MM.1S (cell line): ENCODE measurements around the gene NHSL2.

Experiments
- CTCF ChIP-seq: fragments of 300-600 bp; sonication (generic); IDR thresholded peaks from 2 replicates; pipeline ENCODE4 v1.5.1; 2016; ENCODE audit warnings: antibody characterized with exemption, low read length, mixed read lengths
- EZH2 ChIP-seq: fragments of 300-600 bp; sonication (generic); optimal IDR thresholded peaks from 2 replicates; pipeline ENCODE3; 2017; ENCODE audit warnings: low read depth, mild to moderate bottlenecking, antibody characterized with exemption, low read length, mixed read lengths
- EZH2phosphoT487 ChIP-seq: fragments of 300-600 bp; sonication (generic); IDR thresholded peaks from 2 replicates; pipeline ENCODE4 v1.6.1; 2018; ENCODE audit warnings: antibody characterized with exemption, low read length

DNA sequence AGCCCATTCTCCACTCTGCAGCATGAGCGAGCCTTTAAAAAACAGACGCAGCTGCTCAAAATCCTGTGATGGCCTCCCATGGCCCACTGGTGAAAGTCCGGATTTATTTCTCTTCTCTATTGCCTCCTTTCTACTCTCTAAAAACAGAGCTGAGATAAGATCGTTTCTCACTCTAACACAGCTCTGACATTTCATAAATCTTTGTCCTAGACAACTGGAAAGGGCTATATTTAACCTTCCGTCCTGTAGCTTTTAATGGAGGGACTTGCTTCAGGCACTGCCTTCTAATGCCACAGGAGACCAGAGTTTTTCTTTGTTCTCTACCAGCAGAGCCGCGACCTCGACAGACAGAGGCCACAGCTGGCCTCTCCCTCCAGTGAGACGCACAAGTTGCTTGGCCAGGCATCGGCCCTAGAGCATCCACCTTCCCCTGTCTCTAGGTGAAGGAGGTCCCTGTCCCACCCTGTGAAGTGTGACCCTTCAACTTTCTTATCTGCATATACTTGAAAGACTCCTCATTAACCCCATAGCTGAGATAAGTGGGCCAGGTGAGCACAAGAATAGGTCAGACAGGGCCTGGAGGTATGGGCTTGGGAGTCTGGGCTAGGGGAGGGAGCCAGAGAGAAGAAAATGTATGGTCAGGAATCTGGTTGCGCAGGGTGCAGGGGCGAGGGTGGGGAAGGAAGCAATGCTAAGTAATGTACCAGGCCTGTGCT lies 171.1 kb downstream of the NHSL2 start:
- TF ChIP-seq CTCF (no peak), EZH2 (no peak), EZH2phosphoT487 (no peak)
